OCI-LY1 (cell line): ENCODE data around the gene PIWIL4.

ENCODE experiments used
- H2AFZ ChIP-seq: fragments of 200-600 bp; sonication (generic), shearing (Covaris generic); 2 replicates; pipeline ENCODE4 v1.6.0; 2014; ENCODE audit warnings: antibody characterized with exemption, mild to moderate bottlenecking, low read length
- H3F3A ChIP-seq: fragments of 200-600 bp; sonication (generic), shearing (Covaris generic); 2 replicates; pipeline ENCODE4 v1.6.0; 2014; ENCODE audit warnings: mild to moderate bottlenecking, antibody characterized with exemption, low read length, moderate library complexity; ENCODE audit not compliant: insufficient read depth
- H3K27ac ChIP-seq: fragments of 200-600 bp; sonication (generic); 2 replicates; pipeline ENCODE4 v1.5.1; 2014; ENCODE audit warnings: low read length, mixed run types, mild to moderate bottlenecking, low read depth; ENCODE audit not compliant: poor library complexity, severe bottlenecking
- H3K27me3 ChIP-seq: fragments of 200-600 bp; sonication (generic); 2 replicates; pipeline ENCODE4 v1.6.0; 2014; ENCODE audit warnings: antibody characterized with exemption, mild to moderate bottlenecking, low read length, moderate library complexity; ENCODE audit not compliant: insufficient read depth
- H3K36me3 ChIP-seq: fragments of 200-600 bp; sonication (generic); 2 replicates; pipeline ENCODE4 v1.6.1; 2014; ENCODE audit warnings: mild to moderate bottlenecking, antibody characterized with exemption, low read length, moderate library complexity, mixed read lengths; ENCODE audit not compliant: insufficient read depth
- H3K4me1 ChIP-seq: fragments of 200-600 bp; sonication (generic); 2 replicates; pipeline ENCODE4 v1.5.1; 2014; ENCODE audit warnings: mild to moderate bottlenecking, low read length, moderate library complexity; ENCODE audit not compliant: insufficient read depth, severe bottlenecking
- H3K4me2 ChIP-seq: fragments of 200-600 bp; sonication (generic), shearing (Covaris generic); 2 replicates; pipeline ENCODE4 v1.6.1; 2014; ENCODE audit warnings: low read length
- H3K4me3 ChIP-seq: fragments of 200-600 bp; sonication (generic); 2 replicates; pipeline ENCODE4 v1.5.1; 2014; ENCODE audit warnings: low read length, low read depth, mild to moderate bottlenecking, mixed read lengths; ENCODE audit not compliant: poor library complexity, severe bottlenecking
- H3K79me2 ChIP-seq: fragments of 200-600 bp; shearing (Covaris generic); 2 replicates; pipeline ENCODE4 v1.6.1; 2016; ENCODE audit warnings: mixed run types, low read length, mixed read lengths; ENCODE audit not compliant: insufficient read depth
- H3K9ac ChIP-seq: fragments of 200-600 bp; sonication (generic), shearing (Covaris generic); 2 replicates; pipeline ENCODE4 v1.6.1; 2014; ENCODE audit warnings: mild to moderate bottlenecking, low read length, mixed read lengths
- H3K9me2 ChIP-seq: fragments of 200-600 bp; sonication (generic), shearing (Covaris generic); 2 replicates; pipeline ENCODE4 v1.6.1; 2014; ENCODE audit warnings: low read depth, mild to moderate bottlenecking, low read length, mixed read lengths
- H3K9me3 ChIP-seq: fragments of 200-600 bp; shearing (Covaris generic); 2 replicates; pipeline ENCODE4 v1.6.1; 2014; ENCODE audit warnings: low read length, mixed read lengths
- H4K20me1 ChIP-seq: fragments of 200-600 bp; sonication (generic), shearing (Covaris generic); 2 replicates; pipeline ENCODE4 v1.6.0; 2016; ENCODE audit warnings: mild to moderate bottlenecking, low read length; ENCODE audit not compliant: insufficient read depth
- CTCF ChIP-seq: fragments of 200-600 bp; sonication (generic), shearing (Covaris generic); IDR thresholded peaks from 2 replicates; pipeline ENCODE4 v1.5.1; 2017; ENCODE audit warnings: mild to moderate bottlenecking, antibody characterized with exemption, low read length, moderate library complexity, mixed read lengths
- EZH2 ChIP-seq: fragments of 200-600 bp; sonication (generic), shearing (Covaris generic); IDR thresholded peaks from 2 replicates; pipeline ENCODE4 v1.8.0; 2017; ENCODE audit warnings: borderline replicate concordance, mixed run types, mild to moderate bottlenecking, antibody characterized with exemption, low read length, moderate library complexity, mixed read lengths

PIWIL4 gene

GRCh38 chr11:94521684-94522083 is 45.5 kb upstream of the PIWIL4 start:
- no peaks in the 10 kb centered on the region for H3F3A ChIP-seq
- H3K9me3 ChIP-seq: no peaks in the 10 kb centered on the region
- no peaks in the 10 kb centered on the region for H3K36me3 ChIP-seq
- H3K4me1 ChIP-seq: no peaks in the 10 kb centered on the region
- no peak overlapping the region for H3K27ac ChIP-seq
- no peaks in the 10 kb centered on the region for H4K20me1 ChIP-seq
- no peaks in the 10 kb centered on the region for H3K79me2 ChIP-seq
- H3K4me3 ChIP-seq: no peak overlapping the region
- no peaks in the 10 kb centered on the region for H3K9me2 ChIP-seq
- H3K9ac ChIP-seq: no peak overlapping the region
- peak; percentile 25; the same call in 1 of the 2 replicates for TF ChIP-seq CTCF
- TF ChIP-seq EZH2: no peak
- H3K4me2 ChIP-seq: no peak overlapping the region
- no peaks in the 10 kb centered on the region for H3K27me3 ChIP-seq
- no peak overlapping the region for H2AFZ ChIP-seq

DNA sequence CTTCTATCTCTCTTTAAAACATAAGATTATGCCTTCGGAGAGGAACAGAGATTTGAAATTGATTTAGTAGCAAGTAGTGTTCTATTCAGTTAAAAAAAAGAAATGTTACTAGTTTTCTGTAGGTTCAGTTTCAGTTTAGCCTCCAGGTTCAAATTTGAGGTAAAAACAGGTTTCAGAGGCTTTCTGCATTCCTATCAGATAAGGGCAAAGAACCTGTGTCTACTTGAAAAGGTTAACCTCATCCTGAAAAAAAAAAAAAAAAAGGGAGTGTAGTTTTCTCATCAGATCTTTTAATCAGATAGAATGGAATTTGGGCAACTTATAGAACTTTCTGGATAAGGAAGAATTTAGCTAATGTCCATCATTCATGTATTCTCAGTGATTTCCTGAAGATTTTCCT is 42.8 kb upstream of the PIWIL4 start:
- no peak overlapping the region for H3K4me3 ChIP-seq
- no peaks in the 10 kb centered on the region for H3K9me3 ChIP-seq

GRCh38 chr11:94525546-94526324 is 41.4 kb upstream of the PIWIL4 start:
- Histone ChIP-seq H3K9me2 (no peaks in the 10 kb centered on the region), H2AFZ (no peak overlapping the region), H3K4me3 (no peak overlapping the region), H3K4me1 (no peaks in the 10 kb centered on the region), H3K79me2 (no peaks in the 10 kb centered on the region), H3K4me2 (no peak overlapping the region), H3F3A (no peaks in the 10 kb centered on the region), H3K27ac (no peak overlapping the region), H3K36me3 (no peaks in the 10 kb centered on the region), H3K9me3 (no peaks in the 10 kb centered on the region), H4K20me1 (no peaks in the 10 kb centered on the region), H3K27me3 (no peaks in the 10 kb centered on the region), H3K9ac (no peak overlapping the region)
- TF ChIP-seq CTCF: no peak
- no peak for TF ChIP-seq EZH2

More for the DNA sequence above, 42.8 kb upstream of the PIWIL4 start:
- Histone ChIP-seq H3K27ac (no peak overlapping the region), H3K4me2 (no peak overlapping the region), H3F3A (no peaks in the 10 kb centered on the region), H4K20me1 (no peaks in the 10 kb centered on the region), H3K79me2 (no peaks in the 10 kb centered on the region), H3K9me2 (no peaks in the 10 kb centered on the region), H3K9ac (no peak overlapping the region), H3K27me3 (no peaks in the 10 kb centered on the region), H3K36me3 (no peaks in the 10 kb centered on the region), H3K4me1 (no peaks in the 10 kb centered on the region), H2AFZ (no peak overlapping the region)
- TF ChIP-seq EZH2 (no peak), CTCF (no peak)
